NCI-H82 treated with DMSO at 0.1 percent for 48 hours (cell line): ENCODE data around the gene FAM114A2.

Experiments used
- DNase-seq: peaks from one replicate; lab custom pipeline; 2025; ENCODE audit not compliant: unreplicated experiment; lab: John Stamatoyannopoulos, UW

The FAM114A2 gene

DNA sequence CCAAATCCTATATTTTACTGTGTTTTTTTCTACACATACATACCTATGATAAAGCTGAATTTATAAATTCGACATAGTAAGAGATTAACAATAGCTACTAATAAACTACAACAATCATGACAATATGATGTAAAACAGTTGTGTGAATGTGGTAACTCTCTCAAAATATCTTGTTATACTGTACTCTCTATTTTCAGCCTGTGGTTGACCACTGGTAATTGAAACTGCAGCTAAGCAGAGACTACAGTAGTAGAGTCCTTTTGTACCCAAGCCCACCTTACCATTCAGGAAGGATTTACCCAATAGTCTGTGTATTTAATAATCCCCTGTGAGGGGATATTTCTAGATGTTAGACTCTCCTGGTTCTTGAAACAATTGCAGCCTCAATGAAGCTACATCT is 86.7 kb downstream of the FAM114A2 start:
- no peak for DNase-seq

DNA sequence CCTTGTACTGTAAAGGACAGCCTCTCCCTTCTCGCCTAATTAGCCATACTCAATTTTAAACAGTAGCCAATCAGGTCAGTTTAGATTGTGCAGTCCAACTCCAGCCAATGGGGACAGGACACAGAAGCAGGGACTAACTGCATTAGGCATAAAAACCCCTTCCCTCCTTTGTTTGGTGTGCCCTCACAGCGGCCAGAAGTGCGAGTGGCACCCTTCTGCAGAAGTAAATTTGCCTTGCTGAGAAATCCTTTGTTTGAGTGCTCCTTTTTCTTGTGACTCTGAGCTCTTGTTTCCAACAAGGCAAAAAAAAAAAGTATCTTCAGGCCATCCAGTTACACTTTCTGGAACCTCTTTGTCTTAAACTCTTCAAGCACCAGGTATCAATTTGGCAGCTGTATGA is 97.4 kb downstream of the FAM114A2 start:
- no peak for DNase-seq
